GM13977 (cell line): ENCODE data around the gene CCDC187.

ENCODE experiments used
- DNase-seq: peaks from one replicate; pipeline ENCODE4 v3.0.0; 2012; ENCODE audit warnings: low spot score
- CTCF ChIP-seq: IDR thresholded peaks from 2 replicates; pipeline ENCODE4 v1.5.1; 2012; ENCODE audit warnings: mild to moderate bottlenecking, control low read depth; ENCODE audit not compliant: insufficient read depth; ENCODE audit errors: extremely low read depth, missing control alignments
- in situ Hi-C: fragments of 300-500 bp; cut with MboI; formaldehyde crosslinking; loops from one replicate; pipeline ENCODE4 v1.12.0; 2022; ENCODE audit warnings: low sequenced_read_pairs, low pct_unique_long_range_greater_than_20kb, mixed read lengths, inconsistent platforms; ENCODE audit not compliant: unreplicated experiment

Gene CCDC187

GRCh38 chr9:136212345-136212950 is 91.4 kb downstream of the CCDC187 start:
- in situ Hi-C loops: no loop called here
- no peak for DNase-seq
- no peak for TF ChIP-seq CTCF

GRCh38 chr9:136211441-136212344 is 92.2 kb downstream of the CCDC187 start:
- DNase-seq: no peak
- no peak for TF ChIP-seq CTCF
- in situ Hi-C loops: no loop called here

- TF ChIP-seq CTCF: no peak
- in situ Hi-C loops: no loop called here
- DNase-seq: no peak
These were observed 92.9 kb downstream of the CCDC187 start for GRCh38 chr9:136211006-136211405.

GRCh38 chr9:136210276-136210675 is 93.6 kb downstream of the CCDC187 start:
- no peak for DNase-seq
- TF ChIP-seq CTCF: no peak
- in situ Hi-C loops: no loop called here

- in situ Hi-C loops: no loop called here
- TF ChIP-seq CTCF: no peak
- no peak for DNase-seq
These were observed 94.1 kb downstream of the CCDC187 start for GRCh38 chr9:136209786-136210185.

GRCh38 chr9:136209232-136209631 is 94.7 kb downstream of the CCDC187 start:
- DNase-seq: no peak
- TF ChIP-seq CTCF: no peak
- in situ Hi-C loops: no loop called here
